GM12892 (cell line): ENCODE data around the gene ZBTB38.

Source experiments
- POLR2A ChIP-seq: IDR thresholded peaks from 2 replicates; pipeline ENCODE4 v1.6.1; 2011; ENCODE audit warnings: low read depth, low read length, control low read depth
- POLR2AphosphoS5 ChIP-seq: IDR thresholded peaks from 2 replicates; pipeline ENCODE4 v1.6.1; 2011; ENCODE audit warnings: low read depth, low read length, control low read depth
- TAF1 ChIP-seq: IDR thresholded peaks from 2 replicates; pipeline ENCODE4 v1.6.1; 2011; ENCODE audit warnings: low read depth, mild to moderate bottlenecking, control low read depth, low read length, borderline replicate concordance

GRCh38 chr3:141407825-141408224 lies 39.5 kb downstream of the ZBTB38 start:
- no peak for TF ChIP-seq POLR2A
- no peak for TF ChIP-seq POLR2AphosphoS5
- no peak for TF ChIP-seq TAF1
